GM19193 (cell line): ENCODE data around the gene ITPK1.
A peak's percentile ranks its signal among the peaks of the same experiment; 100 is the strongest.

ENCODE experiments used
- POLR2A ChIP-seq: IDR thresholded peaks from 4 replicates; pipeline ENCODE4 v1.6.1; 2011; ENCODE audit not compliant: insufficient read depth, insufficient read length; ENCODE audit errors: extremely low read depth

Gene ITPK1

GRCh38 chr14:93133464-93133863, 17.7 kb upstream of the ITPK1 start:
- TF ChIP-seq POLR2A = no peak

DNA sequence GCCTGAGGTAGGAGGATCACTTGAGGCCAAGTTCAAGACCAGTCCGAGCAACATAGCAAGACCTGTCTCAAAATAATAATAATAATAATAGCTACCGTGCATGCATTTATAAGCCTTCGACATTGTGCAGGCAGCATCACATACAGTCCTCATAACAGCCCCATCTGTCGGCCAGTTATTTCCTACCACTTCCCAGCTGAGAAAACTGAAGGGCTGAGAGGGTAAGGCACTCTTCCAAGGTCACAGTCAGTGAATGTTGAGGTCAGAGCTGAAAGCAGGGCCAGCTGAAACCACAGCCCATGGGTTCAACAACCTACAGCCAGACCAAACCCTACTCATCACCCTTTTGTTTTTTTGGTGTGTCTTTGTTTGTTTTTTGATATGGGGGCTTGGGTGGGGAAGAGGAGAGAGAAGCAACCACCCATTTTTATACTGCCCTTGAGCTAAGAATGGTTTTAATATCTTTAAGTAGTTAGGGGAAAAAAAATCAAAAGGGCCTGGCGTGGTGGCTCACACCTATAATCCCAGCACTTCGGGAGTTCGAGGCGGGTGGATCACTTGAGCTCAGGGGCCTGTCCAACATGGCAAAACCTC, 16.8 kb upstream of the ITPK1 start:
- TF ChIP-seq POLR2A = no peak

DNA sequence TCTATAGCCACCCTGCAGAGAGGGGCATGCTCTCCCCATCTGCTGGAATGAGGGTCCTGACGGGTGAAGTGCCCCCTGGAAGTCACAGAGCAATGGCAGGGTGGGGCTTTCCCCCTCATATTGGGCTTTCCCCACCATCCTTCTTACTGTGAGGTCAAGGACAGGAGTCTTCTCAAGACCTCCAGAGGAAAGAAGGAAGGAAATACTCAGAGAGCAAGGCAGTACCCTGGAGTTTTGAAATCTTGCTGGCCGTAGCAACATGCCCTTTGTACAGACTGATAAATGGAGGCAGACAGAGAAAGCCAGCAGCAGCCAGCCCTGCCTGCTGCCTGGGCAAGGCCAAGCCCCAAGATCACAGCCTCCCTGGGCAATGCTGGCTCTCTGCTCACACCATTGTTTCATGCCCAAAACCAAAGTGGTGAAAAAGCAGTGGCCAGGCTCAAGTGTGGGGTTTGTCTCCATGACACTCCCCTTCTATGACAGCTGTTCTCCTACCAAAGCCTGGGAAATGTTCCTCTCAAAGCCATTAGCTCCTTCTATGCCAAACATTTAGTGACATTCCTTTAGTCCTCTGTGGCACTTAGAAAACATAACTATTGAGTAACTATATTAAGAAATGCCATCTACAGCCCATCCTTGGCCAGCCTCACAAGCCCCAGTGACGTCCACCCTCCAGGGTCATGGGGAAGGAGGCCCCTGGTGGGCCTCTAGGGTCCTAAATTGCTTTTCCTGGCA, 13.2 kb upstream of the ITPK1 start:
- no peak for TF ChIP-seq POLR2A

- no peak for TF ChIP-seq POLR2A
These were observed 10.4 kb upstream of the ITPK1 start for GRCh38 chr14:93126111-93126510.

- no peak for TF ChIP-seq POLR2A
These were observed 7.1 kb upstream of the ITPK1 start for GRCh38 chr14:93122826-93123225.

- TF ChIP-seq POLR2A = no peak
These were observed 5.5 kb upstream of the ITPK1 start for GRCh38 chr14:93121030-93121834.

GRCh38 chr14:93120517-93120916, 4.8 kb upstream of the ITPK1 start:
- TF ChIP-seq POLR2A = no peak

DNA sequence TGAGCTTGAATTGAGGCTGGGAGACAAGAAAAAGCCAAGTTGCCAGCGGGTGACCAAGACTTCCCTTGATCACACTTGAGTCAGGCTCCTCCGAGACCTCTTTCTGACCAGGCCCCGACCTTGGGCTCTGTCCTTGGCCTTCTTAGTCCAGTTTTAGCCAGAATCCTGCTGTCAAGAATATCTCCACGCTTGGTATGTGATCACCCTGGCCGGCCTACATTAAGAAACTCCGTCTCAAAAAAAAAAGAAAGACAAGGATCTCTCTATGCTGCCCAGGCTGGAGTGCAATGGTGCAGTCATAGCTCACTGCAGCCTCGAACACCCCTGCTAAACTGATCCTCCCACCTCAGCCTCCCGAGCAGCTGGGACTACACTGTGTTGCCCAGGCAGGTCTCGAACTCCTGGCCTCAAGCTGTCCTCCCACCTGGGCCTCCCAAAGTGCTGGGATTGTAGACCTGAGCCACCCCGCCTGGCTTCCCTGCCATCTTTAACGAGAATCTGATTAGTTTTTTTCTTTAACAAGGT, 1.0 kb upstream of the ITPK1 start:
- no peak for TF ChIP-seq POLR2A

GRCh38 chr14:93115069-93115820, 480 bp downstream of the ITPK1 start:
- TF ChIP-seq POLR2A = peak; percentile 61

- no peak for TF ChIP-seq POLR2A
These were observed 1.0 kb downstream of the ITPK1 start for GRCh38 chr14:93114713-93115068.

GRCh38 chr14:93114068-93114710, 1.5 kb downstream of the ITPK1 start:
- TF ChIP-seq POLR2A = no peak

DNA sequence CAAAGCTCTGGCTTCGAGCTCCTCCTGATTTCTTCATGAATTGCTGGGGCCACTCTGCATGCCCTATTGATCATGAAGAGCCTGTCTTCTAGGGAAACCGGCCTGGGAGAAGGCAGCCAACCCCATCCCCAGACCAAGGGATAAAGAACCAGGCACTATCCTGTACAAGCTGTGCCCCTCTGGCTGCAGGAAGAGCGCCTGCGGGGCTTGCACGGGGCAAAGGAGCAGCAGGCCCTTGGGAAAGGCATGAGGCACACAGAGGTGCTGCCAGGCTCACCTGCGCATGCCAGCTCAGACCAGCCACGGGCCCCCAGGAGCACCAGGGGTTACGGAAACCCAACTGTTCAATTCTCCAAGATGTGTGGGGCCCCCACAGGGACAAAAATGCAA, 2.1 kb downstream of the ITPK1 start:
- no peak for TF ChIP-seq POLR2A

DNA sequence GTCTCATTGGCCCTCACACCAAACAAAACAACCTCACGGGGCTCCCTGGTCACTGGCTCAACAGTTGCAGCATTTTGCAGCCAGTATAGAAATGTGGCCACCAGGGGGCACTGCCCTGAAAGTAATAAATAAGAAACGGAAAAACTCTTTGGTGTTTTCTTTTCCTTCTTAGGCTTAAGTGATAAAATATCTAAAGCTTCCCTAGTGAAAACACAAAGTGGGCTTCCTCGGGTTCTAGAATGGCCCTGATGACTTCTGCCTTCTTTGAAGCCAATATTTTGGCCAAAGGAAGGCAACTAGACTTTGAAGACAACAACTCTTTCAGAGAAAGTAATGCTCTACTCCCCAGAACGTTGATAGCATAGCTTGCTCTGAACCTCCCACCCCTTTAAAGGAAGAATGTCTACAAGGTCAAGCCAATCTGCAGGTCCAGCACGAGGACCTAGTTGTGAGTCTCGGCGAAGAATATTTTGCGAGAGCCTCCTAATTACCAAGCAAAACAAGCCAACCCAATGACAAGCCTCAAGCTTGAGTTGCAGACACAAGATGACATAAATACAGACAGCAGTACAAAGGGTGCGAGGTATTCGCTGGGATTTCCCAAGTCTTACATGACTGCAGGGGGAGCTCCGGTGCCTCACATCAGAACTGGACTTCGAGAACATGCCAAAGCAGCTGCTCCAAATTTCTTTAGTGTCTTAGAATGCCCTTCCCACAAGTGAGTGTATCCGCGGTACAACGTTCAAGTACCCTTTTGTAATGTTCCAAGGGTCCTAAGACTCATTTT, 2.6 kb downstream of the ITPK1 start:
- no peak for TF ChIP-seq POLR2A
